ENCODE measurements around the gene NFKBIE. TPM values are rescaled to one million over a fixed set of nuclear protein-coding genes. Genes with fewer than 3 reads are reported as not detected.

The NFKBIE gene
- total and polyA plus RNA-seq, 2 of the 13 experiments (the other 11 are each of a cell fraction or from before 2014, with no cell fraction given): 6.7 to 14.5 TPM

GRCh38 chr6:44292661-44293365, 27.5 kb upstream of the NFKBIE start:
- Histone ChIP-seq H2AFZ (ENCODE audit: low read length) (no peak overlapping the region), H3K79me2 (ENCODE audit: insufficient read depth, low read length) (no peaks in the 10 kb centered on the region), H3K4me3 (replicated peaks in 1 of 3; ENCODE audit: insufficient read depth in 1 of 3, low read depth in 2 of 3, low read length in 3 of 3) (no peak overlapping the region), H3K9ac (ENCODE audit: insufficient read depth, low read depth, low read length) (no peak overlapping the region), H3K4me1 (ENCODE audit: insufficient read depth, low read length) (no peaks in the 10 kb centered on the region), H3K4me2 (ENCODE audit: low read depth, low read length) (no peak overlapping the region), H3K9me3 (ENCODE audit: low read length) (no peaks in the 10 kb centered on the region), H3K27ac (ENCODE audit: extremely low read length, insufficient read depth, low read length) (no peak overlapping the region), H3K36me3 (replicated peaks in 1 of 2; ENCODE audit: control insufficient read depth in 1 of 2, insufficient read depth in 2 of 2, low read length in 2 of 2) (no peaks in the 10 kb centered on the region), H4K20me1 (ENCODE audit: insufficient read depth, low read length) (no peaks in the 10 kb centered on the region), H3K27me3 (ENCODE audit: control insufficient read depth in 1 of 2, insufficient read depth in 2 of 2, low read length in 2 of 2) (peaks cover 6 to 53% of the 10 kb centered on the region in 2 experiments)
- DNase-seq (ENCODE audit: low spot score): no peak
- FAIRE-seq: no peak
- ChIA-PET POLR2A (no interaction called here), CTCF (ENCODE audit: low intra/inter-chr PET ratio, low total read pairs) (no interaction called here)
- WGBS (ENCODE audit: low lambda C conversion rate): 44% methylated on average over 4 of the region's 4 CpGs
- in situ Hi-C loops (cut with HindIII; ENCODE audit: extremely low pct_ligation_motif_present, low pct_unique_long_range_greater_than_20kb) (no loop called here), intact Hi-C loops (cut with micrococcal nuclease; ENCODE audit: unreplicated experiment) (no loop called here)
- ATAC-seq: no peak
- no TSS peak for BruUV-seq (replicated peaks)
- TF ChIP-seq STAT6 (CRISPR knock-in tag; IDR thresholded peaks at IDR 0.05; ENCODE audit: borderline replicate concordance) (no peak), MAFF (IDR thresholded peaks at IDR 0.05; ENCODE audit: low read depth, low read length) (no peak), MEIS2 (CRISPR knock-in tag; IDR thresholded peaks at IDR 0.05) (no peak), GLI4 (CRISPR knock-in tag; IDR thresholded peaks at IDR 0.05; ENCODE audit: borderline replicate concordance) (no peak), STAT5B (CRISPR knock-in tag; IDR thresholded peaks at IDR 0.05) (no peak), AKNA (CRISPR knock-in tag; IDR thresholded peaks at IDR 0.05; ENCODE audit: borderline replicate concordance) (no peak), RBM22 (optimal IDR thresholded peaks at IDR 0.05; ENCODE audit: low read length) (no peak), ZBTB20 (CRISPR knock-in tag; IDR thresholded peaks at IDR 0.05; ENCODE audit: borderline replicate concordance, low read depth) (no peak), ZNF557 (CRISPR knock-in tag; IDR thresholded peaks at IDR 0.05) (no peak)
- TF ChIP-seq, protein P1, sequence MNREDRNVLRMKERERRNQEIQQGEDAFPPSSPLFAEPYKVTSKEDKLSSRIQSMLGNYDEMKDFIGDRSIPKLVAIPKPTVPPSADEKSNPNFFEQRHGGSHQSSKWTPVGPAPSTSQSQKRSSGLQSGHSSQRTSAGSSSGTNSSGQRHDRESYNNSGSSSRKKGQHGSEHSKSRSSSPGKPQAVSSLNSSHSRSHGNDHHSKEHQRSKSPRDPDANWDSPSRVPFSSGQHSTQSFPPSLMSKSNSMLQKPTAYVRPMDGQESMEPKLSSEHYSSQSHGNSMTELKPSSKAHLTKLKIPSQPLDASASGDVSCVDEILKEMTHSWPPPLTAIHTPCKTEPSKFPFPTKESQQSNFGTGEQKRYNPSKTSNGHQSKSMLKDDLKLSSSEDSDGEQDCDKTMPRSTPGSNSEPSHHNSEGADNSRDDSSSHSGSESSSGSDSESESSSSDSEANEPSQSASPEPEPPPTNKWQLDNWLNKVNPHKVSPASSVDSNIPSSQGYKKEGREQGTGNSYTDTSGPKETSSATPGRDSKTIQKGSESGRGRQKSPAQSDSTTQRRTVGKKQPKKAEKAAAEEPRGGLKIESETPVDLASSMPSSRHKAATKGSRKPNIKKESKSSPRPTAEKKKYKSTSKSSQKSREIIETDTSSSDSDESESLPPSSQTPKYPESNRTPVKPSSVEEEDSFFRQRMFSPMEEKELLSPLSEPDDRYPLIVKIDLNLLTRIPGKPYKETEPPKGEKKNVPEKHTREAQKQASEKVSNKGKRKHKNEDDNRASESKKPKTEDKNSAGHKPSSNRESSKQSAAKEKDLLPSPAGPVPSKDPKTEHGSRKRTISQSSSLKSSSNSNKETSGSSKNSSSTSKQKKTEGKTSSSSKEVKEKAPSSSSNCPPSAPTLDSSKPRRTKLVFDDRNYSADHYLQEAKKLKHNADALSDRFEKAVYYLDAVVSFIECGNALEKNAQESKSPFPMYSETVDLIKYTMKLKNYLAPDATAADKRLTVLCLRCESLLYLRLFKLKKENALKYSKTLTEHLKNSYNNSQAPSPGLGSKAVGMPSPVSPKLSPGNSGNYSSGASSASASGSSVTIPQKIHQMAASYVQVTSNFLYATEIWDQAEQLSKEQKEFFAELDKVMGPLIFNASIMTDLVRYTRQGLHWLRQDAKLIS (CRISPR knock-in tag; IDR thresholded peaks at IDR 0.05): no peak
- TF ChIP-seq, protein P2, sequence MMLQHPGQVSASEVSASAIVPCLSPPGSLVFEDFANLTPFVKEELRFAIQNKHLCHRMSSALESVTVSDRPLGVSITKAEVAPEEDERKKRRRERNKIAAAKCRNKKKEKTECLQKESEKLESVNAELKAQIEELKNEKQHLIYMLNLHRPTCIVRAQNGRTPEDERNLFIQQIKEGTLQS (CRISPR knock-in tag; IDR thresholded peaks at IDR 0.05): no peak

Data from HepG2 (cell line).